Kidney epithelial cell (primary cell): ENCODE measurements around the gene ZNF638. TPM values are rescaled to one million over a fixed set of nuclear protein-coding genes. Genes with fewer than 3 reads are reported as not detected.

Source experiments
- DNase-seq: peaks from one replicate; pipeline ENCODE4 v3.0.0-alpha.2; 2010; ENCODE audit warnings: low read depth
- H3K27me3 ChIP-seq: 2 replicates; pipeline ENCODE4 v1.6.0; 2011; ENCODE audit warnings: low read length; ENCODE audit not compliant: control insufficient read depth, insufficient read depth
- H3K36me3 ChIP-seq: 2 replicates; pipeline ENCODE4 v1.5.1; 2011; ENCODE audit warnings: low read length; ENCODE audit not compliant: control insufficient read depth, insufficient read depth
- H3K4me3 ChIP-seq: 2 replicates; pipeline ENCODE4 v1.5.1; 2011; ENCODE audit warnings: low read depth, mild to moderate bottlenecking, control low read depth, low read length
- CTCF ChIP-seq: IDR thresholded peaks from 2 replicates; pipeline ENCODE4 v1.5.1; 2011; ENCODE audit warnings: mild to moderate bottlenecking, moderate library complexity, low read length, control low read depth, inconsistent platforms; ENCODE audit not compliant: insufficient read depth, poor library complexity, severe bottlenecking
- total RNA-seq: library from RNA; depleted of rRNA; stranded (reverse); fragments of >200 nt; gene quantifications from 2 replicates; pipeline ENCODE4 v1.2.3, GENCODE V29; 2015

ZNF638 gene
- total RNA-seq, 1 donor from 2014 or later, result 109 TPM

- peaks cover 2% of the 10 kb centered on the region for H3K36me3 ChIP-seq
- no peak for DNase-seq
- no peak for TF ChIP-seq CTCF
These were observed 30.9 kb downstream of the ZNF638 start for GRCh38 chr2:71362447-71362846.

GRCh38 chr2:71370015-71370414, 38.4 kb downstream of the ZNF638 start:
- H3K36me3 ChIP-seq, result peaks cover 2% of the 10 kb centered on the region

More at GRCh38 chr2:71362447-71362846, 30.9 kb downstream of the ZNF638 start:
- Histone ChIP-seq H3K4me3 (no peak overlapping the region), H3K27me3 (no peaks in the 10 kb centered on the region)

GRCh38 chr2:71372042-71372441, 40.5 kb downstream of the ZNF638 start:
- peaks cover 2% of the 10 kb centered on the region for H3K36me3 ChIP-seq
- DNase-seq, result no peak
- no peaks in the 10 kb centered on the region for H3K27me3 ChIP-seq
- H3K4me3 ChIP-seq, result no peak overlapping the region
- no peak for TF ChIP-seq CTCF

More at GRCh38 chr2:71370015-71370414, 38.4 kb downstream of the ZNF638 start:
- DNase-seq, result no peak
- no peaks in the 10 kb centered on the region for H3K27me3 ChIP-seq
- H3K4me3 ChIP-seq, result no peak overlapping the region
- TF ChIP-seq CTCF, result no peak

- Histone ChIP-seq H3K4me3 (no peak overlapping the region), H3K36me3 (peaks cover 1% of the 10 kb centered on the region), H3K27me3 (no peaks in the 10 kb centered on the region)
- DNase-seq, result peak; percentile 37
- no peak for TF ChIP-seq CTCF
These were observed 47.5 kb downstream of the ZNF638 start for GRCh38 chr2:71379086-71379485.

GRCh38 chr2:71380665-71381064, 49.1 kb downstream of the ZNF638 start:
- H3K4me3 ChIP-seq, result no peak overlapping the region
- DNase-seq, result no peak
- no peaks in the 10 kb centered on the region for H3K27me3 ChIP-seq
- no peak for TF ChIP-seq CTCF
- no peaks in the 10 kb centered on the region for H3K36me3 ChIP-seq

GRCh38 chr2:71385012-71385411, 53.4 kb downstream of the ZNF638 start:
- TF ChIP-seq CTCF, result no peak
- H3K4me3 ChIP-seq, result no peak overlapping the region
- no peaks in the 10 kb centered on the region for H3K27me3 ChIP-seq
- no peaks in the 10 kb centered on the region for H3K36me3 ChIP-seq
- no peak for DNase-seq
